Measurements from ENCODE around the gene AMPD2. TPM values are rescaled to one million over a fixed set of nuclear protein-coding genes. Genes with fewer than 3 reads are reported as not detected.

Gene AMPD2
- total and polyA plus RNA-seq, 4 donors, result 19.2 to 87.4 (median 22.7) TPM

DNA sequence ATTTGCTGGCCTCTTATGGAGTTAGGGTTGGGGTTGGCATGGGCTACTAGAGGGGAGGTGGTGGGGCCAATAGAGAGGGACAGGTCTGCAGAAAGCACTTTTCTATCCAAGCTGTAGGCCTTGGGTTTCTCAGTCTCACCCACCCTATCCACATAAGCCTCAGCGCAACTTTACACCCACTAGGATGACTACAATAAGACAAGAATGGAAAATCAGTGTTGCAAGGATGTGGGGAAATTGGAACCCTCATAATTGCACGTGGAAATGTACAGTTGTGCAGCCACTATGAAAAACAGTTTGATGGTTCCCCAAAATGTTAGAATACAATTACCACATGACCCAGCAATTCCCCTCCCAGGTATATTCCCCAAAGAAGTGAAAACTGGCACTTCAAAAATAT, 22.2 kb downstream of the AMPD2 start:
- Histone ChIP-seq H3K4me1 (ENCODE audit: control insufficient read depth in 4 of 4, insufficient read depth in 4 of 4, low read length in 3 of 4) (peaks cover 0 to 7% (median under 1%) of the 10 kb centered on the region in 4 donors), H3K9ac (ENCODE audit: low read depth in 1 of 2, low read length in 2 of 2) (no peak overlapping the region), H3K27ac (ENCODE audit: low read depth in 1 of 2, low read length in 2 of 2) (no peak overlapping the region), H3K4me3 (ENCODE audit: low read depth in 1 of 3, low read length in 3 of 3) (no peak overlapping the region), H3K9me3 (ENCODE audit: control insufficient read depth in 4 of 4, low read length in 3 of 4) (no peaks in the 10 kb centered on the region), H3K27me3 (ENCODE audit: control insufficient read depth in 4 of 4, insufficient read depth in 4 of 4, low read length in 3 of 4) (no peaks in the 10 kb centered on the region), H3K36me3 (ENCODE audit: control insufficient read depth in 4 of 4, insufficient read depth in 3 of 4, low read depth in 1 of 4, low read length in 3 of 4) (no peaks in the 10 kb centered on the region)
- 84% methylated on average over 2 of the region's 2 CpGs for WGBS
- TF ChIP-seq, protein P1, sequence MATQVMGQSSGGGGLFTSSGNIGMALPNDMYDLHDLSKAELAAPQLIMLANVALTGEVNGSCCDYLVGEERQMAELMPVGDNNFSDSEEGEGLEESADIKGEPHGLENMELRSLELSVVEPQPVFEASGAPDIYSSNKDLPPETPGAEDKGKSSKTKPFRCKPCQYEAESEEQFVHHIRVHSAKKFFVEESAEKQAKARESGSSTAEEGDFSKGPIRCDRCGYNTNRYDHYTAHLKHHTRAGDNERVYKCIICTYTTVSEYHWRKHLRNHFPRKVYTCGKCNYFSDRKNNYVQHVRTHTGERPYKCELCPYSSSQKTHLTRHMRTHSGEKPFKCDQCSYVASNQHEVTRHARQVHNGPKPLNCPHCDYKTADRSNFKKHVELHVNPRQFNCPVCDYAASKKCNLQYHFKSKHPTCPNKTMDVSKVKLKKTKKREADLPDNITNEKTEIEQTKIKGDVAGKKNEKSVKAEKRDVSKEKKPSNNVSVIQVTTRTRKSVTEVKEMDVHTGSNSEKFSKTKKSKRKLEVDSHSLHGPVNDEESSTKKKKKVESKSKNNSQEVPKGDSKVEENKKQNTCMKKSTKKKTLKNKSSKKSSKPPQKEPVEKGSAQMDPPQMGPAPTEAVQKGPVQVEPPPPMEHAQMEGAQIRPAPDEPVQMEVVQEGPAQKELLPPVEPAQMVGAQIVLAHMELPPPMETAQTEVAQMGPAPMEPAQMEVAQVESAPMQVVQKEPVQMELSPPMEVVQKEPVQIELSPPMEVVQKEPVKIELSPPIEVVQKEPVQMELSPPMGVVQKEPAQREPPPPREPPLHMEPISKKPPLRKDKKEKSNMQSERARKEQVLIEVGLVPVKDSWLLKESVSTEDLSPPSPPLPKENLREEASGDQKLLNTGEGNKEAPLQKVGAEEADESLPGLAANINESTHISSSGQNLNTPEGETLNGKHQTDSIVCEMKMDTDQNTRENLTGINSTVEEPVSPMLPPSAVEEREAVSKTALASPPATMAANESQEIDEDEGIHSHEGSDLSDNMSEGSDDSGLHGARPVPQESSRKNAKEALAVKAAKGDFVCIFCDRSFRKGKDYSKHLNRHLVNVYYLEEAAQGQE (IDR thresholded peaks at IDR 0.05), result no peak
- TF ChIP-seq HNF4G (IDR thresholded peaks at IDR 0.05), result no peak
- DNase-seq (ENCODE audit: low spot score), result no peak

DNA sequence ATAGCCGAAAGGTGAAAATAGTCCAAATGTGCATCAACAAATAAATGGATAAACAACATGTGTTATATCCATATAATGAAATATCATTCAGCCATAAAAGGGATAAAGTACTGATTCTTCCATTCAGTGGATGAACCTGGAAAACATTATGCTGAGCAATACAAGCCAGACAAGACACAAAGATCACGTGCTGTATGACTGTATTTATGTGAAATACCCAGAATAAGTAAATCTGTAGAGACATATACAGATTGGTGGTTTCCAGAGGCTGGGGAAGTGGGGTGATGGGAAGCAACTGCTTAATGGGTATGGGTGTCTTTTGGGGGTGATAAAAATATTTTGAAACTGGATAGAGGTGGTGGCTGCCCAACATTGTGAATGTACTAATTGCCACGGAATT, 23.0 kb downstream of the AMPD2 start:
- H3K36me3 ChIP-seq (ENCODE audit: control insufficient read depth in 4 of 4, insufficient read depth in 3 of 4, low read depth in 1 of 4, low read length in 3 of 4), result no peaks in the 10 kb centered on the region
- WGBS, result 75% methylated on average over 3 of the region's 3 CpGs
- TF ChIP-seq MAX (IDR thresholded peaks at IDR 0.05) (no peak), YY1 (IDR thresholded peaks at IDR 0.05) (no peak), ATF3 (IDR thresholded peaks at IDR 0.05) (no peak), HNF4A (conservative IDR thresholded peaks at IDR 0.05) (no peak), FOXA1 (IDR thresholded peaks at IDR 0.05) (no peak), JUND (IDR thresholded peaks at IDR 0.05) (no peak), RXRA (IDR thresholded peaks at IDR 0.05) (no peak), NR2F2 (IDR thresholded peaks at IDR 0.05) (no peak), TAF1 (conservative IDR thresholded peaks at IDR 0.05) (no peak), FOXA2 (IDR thresholded peaks at IDR 0.05) (no peak), RAD21 (IDR thresholded peaks at IDR 0.05) (no peak), GABPA (IDR thresholded peaks at IDR 0.05 in 1 of 2, conservative IDR thresholded peaks at IDR 0.05 in 1 of 2) (no peak), ZBTB33 (IDR thresholded peaks at IDR 0.05) (no peak), SP1 (IDR thresholded peaks at IDR 0.05) (no peak), HNF4G (IDR thresholded peaks at IDR 0.05) (no peak), EGR1 (IDR thresholded peaks at IDR 0.05; ENCODE audit: low read depth in 2 of 2) (no peak)
- TF ChIP-seq, protein P2, sequence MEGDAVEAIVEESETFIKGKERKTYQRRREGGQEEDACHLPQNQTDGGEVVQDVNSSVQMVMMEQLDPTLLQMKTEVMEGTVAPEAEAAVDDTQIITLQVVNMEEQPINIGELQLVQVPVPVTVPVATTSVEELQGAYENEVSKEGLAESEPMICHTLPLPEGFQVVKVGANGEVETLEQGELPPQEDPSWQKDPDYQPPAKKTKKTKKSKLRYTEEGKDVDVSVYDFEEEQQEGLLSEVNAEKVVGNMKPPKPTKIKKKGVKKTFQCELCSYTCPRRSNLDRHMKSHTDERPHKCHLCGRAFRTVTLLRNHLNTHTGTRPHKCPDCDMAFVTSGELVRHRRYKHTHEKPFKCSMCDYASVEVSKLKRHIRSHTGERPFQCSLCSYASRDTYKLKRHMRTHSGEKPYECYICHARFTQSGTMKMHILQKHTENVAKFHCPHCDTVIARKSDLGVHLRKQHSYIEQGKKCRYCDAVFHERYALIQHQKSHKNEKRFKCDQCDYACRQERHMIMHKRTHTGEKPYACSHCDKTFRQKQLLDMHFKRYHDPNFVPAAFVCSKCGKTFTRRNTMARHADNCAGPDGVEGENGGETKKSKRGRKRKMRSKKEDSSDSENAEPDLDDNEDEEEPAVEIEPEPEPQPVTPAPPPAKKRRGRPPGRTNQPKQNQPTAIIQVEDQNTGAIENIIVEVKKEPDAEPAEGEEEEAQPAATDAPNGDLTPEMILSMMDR (IDR thresholded peaks at IDR 0.05; ENCODE audit: low read depth, low read length, missing input control), result no peak
- TF ChIP-seq, protein P1 (IDR thresholded peaks at IDR 0.05), result no peak
- H3K4me3 ChIP-seq (ENCODE audit: low read depth in 1 of 3, low read length in 3 of 3), result no peak overlapping the region
- no peak for DNase-seq (ENCODE audit: low spot score)
- H3K4me1 ChIP-seq (ENCODE audit: control insufficient read depth in 4 of 4, insufficient read depth in 4 of 4, low read length in 3 of 4), result peaks cover 0 to 7% (median under 1%) of the 10 kb centered on the region in 4 donors
- no peaks in the 10 kb centered on the region for H3K9me3 ChIP-seq (ENCODE audit: control insufficient read depth in 4 of 4, low read length in 3 of 4)
- H3K9ac ChIP-seq (ENCODE audit: low read depth in 1 of 2, low read length in 2 of 2), result no peak overlapping the region
- no peaks in the 10 kb centered on the region for H3K27me3 ChIP-seq (ENCODE audit: control insufficient read depth in 4 of 4, insufficient read depth in 4 of 4, low read length in 3 of 4)
- no peak overlapping the region for H3K27ac ChIP-seq (ENCODE audit: low read depth in 1 of 2, low read length in 2 of 2)

All from liver (tissue), 9 donors.